Nephron progenitor cell (in vitro differentiated cells): ENCODE data around the gene SLC2A6.

Experiments
- DNase-seq: peaks from one replicate; pipeline ENCODE4 v3.0.0; 2021
- H3K27ac Mint-ChIP-seq: 2 replicates; pipeline ENCODE4 v1.8.0; 2021; ENCODE audit warnings: mild to moderate bottlenecking, moderate library complexity, mixed read lengths
- H3K27me3 Mint-ChIP-seq: 2 replicates; pipeline ENCODE4 v1.8.0; 2021; ENCODE audit warnings: mild to moderate bottlenecking, low read depth, mixed read lengths; ENCODE audit not compliant: poor library complexity
- H3K36me3 Mint-ChIP-seq: 2 replicates; pipeline ENCODE4 v1.8.0; 2021; ENCODE audit warnings: low read depth, mixed read lengths
- H3K4me1 Mint-ChIP-seq: 2 replicates; pipeline ENCODE4 v1.8.0; 2021; ENCODE audit warnings: mixed read lengths
- H3K4me3 Mint-ChIP-seq: 2 replicates; pipeline ENCODE4 v1.8.0; 2021; ENCODE audit warnings: mild to moderate bottlenecking, moderate library complexity, mixed read lengths
- H3K9me3 Mint-ChIP-seq: 2 replicates; pipeline ENCODE4 v1.8.0; 2021; ENCODE audit warnings: mild to moderate bottlenecking, moderate library complexity, mixed read lengths
- TF ChIP-seq, protein P1 (sequence below): fragments of 200-600 bp; sonication (generic); IDR thresholded peaks from 2 replicates; pipeline ENCODE4 v1.5.0; 2021; ENCODE audit warnings: antibody characterized with exemption

SLC2A6 gene

DNA sequence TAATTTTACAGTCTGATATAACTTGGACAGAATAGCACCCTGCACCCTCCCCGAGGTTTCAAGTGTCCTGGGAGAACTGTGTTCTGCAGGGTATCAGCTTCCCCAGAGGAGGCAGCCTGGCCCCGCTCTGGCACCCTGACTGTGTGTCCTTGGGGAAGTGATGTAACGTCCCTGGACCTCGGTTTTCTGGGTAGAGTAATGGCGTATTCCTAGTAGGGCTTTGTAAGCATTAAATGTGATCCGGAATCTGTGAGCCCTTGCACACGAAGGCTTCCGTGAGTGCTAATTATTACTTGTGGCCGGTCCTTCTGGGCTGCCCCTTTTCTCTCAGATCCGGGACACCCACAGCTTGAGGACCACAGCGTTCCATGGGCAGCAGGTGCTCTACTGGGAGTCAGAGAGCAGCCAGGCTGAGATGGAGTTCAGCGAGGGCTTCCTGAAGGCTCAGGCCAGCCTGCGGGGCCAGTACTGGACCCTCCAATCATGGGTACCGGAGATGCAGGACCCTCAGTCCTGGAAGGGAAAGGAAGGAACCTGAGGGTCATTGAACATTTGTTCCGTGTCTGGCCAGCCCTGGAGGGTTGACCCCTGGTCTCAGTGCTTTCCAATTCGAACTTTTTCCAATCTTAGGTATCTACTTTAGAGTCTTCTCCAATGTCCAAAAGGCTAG is 20.1 kb downstream of the SLC2A6 start:
- TF ChIP-seq, protein P1, sequence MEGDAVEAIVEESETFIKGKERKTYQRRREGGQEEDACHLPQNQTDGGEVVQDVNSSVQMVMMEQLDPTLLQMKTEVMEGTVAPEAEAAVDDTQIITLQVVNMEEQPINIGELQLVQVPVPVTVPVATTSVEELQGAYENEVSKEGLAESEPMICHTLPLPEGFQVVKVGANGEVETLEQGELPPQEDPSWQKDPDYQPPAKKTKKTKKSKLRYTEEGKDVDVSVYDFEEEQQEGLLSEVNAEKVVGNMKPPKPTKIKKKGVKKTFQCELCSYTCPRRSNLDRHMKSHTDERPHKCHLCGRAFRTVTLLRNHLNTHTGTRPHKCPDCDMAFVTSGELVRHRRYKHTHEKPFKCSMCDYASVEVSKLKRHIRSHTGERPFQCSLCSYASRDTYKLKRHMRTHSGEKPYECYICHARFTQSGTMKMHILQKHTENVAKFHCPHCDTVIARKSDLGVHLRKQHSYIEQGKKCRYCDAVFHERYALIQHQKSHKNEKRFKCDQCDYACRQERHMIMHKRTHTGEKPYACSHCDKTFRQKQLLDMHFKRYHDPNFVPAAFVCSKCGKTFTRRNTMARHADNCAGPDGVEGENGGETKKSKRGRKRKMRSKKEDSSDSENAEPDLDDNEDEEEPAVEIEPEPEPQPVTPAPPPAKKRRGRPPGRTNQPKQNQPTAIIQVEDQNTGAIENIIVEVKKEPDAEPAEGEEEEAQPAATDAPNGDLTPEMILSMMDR: no peak
- DNase-seq: no peak
- Mint-ChIP-seq H3K9me3 (no peaks in the 10 kb centered on the region), H3K27me3 (peaks cover 3% of the 10 kb centered on the region), H3K36me3 (no peaks in the 10 kb centered on the region), H3K27ac (no peak overlapping the region), H3K4me1 (peaks cover 42% of the 10 kb centered on the region), H3K4me3 (peak overlapping the region; percentile 83)

DNA sequence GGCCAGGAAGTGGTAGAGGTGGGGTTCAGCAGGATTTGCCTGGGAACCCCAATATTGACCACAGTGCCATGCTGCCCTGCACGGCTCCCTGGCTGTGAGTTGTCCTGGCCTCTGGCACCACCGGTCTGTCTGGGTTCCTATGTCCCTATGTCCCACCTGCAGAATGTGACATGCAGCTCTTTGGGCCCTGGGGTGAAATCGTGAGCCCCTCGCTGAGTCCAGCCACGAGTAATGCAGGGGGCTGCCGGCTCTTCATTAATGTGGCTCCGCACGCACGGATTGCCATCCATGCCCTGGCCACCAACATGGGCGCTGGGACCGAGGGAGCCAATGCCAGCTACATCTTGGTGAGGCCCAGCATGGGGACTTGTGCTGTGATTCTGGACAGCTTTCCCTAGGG is 21.2 kb downstream of the SLC2A6 start:
- no peaks in the 10 kb centered on the region for H3K9me3 Mint-ChIP-seq

DNA sequence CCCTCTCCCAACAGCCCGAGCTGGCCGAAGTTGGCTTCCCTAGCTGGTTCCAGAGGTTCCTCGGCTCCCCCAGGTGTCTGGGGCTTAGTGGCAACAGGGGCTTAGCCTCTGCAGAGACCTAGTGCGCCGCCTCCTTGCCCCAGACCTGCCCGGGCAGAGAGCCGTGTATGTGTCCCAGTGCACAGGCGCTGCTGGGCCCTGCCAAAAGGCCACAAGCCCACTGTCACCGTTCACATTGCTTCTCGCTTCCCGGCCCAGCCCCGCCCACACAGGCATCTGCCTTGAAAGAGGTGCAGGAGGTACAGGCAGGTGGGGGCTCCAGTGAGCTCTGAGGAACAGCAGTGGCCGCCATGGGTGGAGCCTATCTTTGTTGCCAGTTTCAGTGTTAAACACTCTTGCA is 21.7 kb downstream of the SLC2A6 start:
- no peaks in the 10 kb centered on the region for H3K9me3 Mint-ChIP-seq
- no peak overlapping the region for H3K27ac Mint-ChIP-seq
- H3K27me3 Mint-ChIP-seq: peaks cover 3% of the 10 kb centered on the region
- DNase-seq: no peak
- no peak overlapping the region for H3K4me3 Mint-ChIP-seq
- H3K36me3 Mint-ChIP-seq: no peaks in the 10 kb centered on the region
- peaks cover 26% of the 10 kb centered on the region for H3K4me1 Mint-ChIP-seq
- TF ChIP-seq, protein P1: no peak

More for the DNA sequence above, 21.2 kb downstream of the SLC2A6 start:
- no peaks in the 10 kb centered on the region for H3K36me3 Mint-ChIP-seq
- H3K4me1 Mint-ChIP-seq: peaks cover 31% of the 10 kb centered on the region
- no peak overlapping the region for H3K4me3 Mint-ChIP-seq
- no peak overlapping the region for H3K27ac Mint-ChIP-seq
- H3K27me3 Mint-ChIP-seq: peaks cover 2% of the 10 kb centered on the region
- no peak for DNase-seq
- TF ChIP-seq, protein P1: no peak

DNA sequence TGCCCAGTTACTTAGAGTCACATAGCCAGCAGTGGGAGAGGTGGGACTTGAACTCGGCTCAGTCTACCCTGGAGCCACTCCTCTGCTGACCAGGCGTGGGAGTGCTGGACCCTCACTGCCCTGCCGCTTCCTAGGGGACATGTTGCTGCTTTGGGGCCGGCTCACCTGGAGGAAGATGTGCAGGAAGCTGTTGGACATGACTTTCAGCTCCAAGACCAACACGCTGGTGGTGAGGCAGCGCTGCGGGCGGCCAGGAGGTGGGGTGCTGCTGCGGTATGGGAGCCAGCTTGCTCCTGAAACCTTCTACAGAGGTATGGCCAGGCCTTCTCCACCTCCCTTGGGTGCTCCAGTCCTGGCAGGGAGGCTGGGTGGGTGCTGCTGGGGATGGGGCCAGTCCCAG is 22.5 kb downstream of the SLC2A6 start:
- TF ChIP-seq, protein P1: no peak
- Mint-ChIP-seq H3K36me3 (no peaks in the 10 kb centered on the region), H3K27ac (no peak overlapping the region), H3K27me3 (peaks cover 3% of the 10 kb centered on the region), H3K9me3 (no peaks in the 10 kb centered on the region), H3K4me1 (peaks cover 18% of the 10 kb centered on the region), H3K4me3 (no peak overlapping the region)
- no peak for DNase-seq

DNA sequence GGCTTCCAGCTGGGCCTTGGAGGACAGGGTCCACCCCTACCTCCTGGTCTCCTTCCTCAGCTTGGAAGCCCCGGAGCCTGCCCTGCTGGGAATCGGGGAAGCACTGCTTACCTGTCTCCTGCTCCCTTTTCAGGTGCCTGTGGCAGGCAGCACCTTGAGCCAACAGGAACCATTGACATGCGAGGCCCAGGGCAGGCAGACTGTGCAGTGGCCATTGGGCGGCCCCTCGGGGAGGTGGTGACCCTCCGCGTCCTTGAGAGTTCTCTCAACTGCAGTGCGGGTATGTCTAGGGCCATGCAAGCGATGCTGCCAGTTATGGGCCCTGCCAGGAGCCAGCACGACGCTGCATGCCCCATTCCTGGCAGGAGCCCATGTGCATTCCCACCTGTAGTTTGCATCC is 23.0 kb downstream of the SLC2A6 start:
- H3K27ac Mint-ChIP-seq: no peak overlapping the region
- H3K36me3 Mint-ChIP-seq: no peaks in the 10 kb centered on the region
- no peak overlapping the region for H3K4me3 Mint-ChIP-seq
- no peaks in the 10 kb centered on the region for H3K9me3 Mint-ChIP-seq
- peaks cover 3% of the 10 kb centered on the region for H3K27me3 Mint-ChIP-seq
- TF ChIP-seq, protein P1: no peak
- no peak for DNase-seq
- H3K4me1 Mint-ChIP-seq: peaks cover 13% of the 10 kb centered on the region
